ENCODE measurements around the gene DENND1A. TPM values are rescaled to one million over a fixed set of nuclear protein-coding genes. Genes with fewer than 3 reads are reported as not detected.
A peak's percentile ranks its signal among the peaks of the same experiment; 100 is the strongest.

Gene DENND1A
- total and polyA plus RNA-seq, 2 of the 13 experiments (the other 11 are each of a cell fraction or from before 2014, with no cell fraction given) = 14.8 to 30.1 TPM

DNA sequence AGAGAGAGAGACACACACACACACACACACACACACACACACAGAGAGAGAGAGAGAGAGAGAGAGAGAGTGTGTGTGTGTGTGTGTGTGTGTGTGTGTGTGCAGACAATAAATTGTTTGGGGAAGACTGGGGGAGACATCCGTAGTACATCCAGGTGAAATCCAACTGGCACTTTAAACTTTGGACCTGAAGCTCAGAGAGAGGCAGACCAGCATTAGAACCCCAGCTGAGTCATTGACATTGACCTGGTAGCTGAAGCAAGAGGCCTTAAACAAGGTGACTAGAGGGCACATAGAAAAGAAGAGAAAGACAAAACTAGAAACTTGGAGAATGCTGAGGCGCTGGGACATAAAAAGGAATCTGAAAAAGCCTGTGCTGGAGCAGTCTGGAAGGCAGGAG is 322.4 kb downstream of the DENND1A start (continued):
- TF ChIP-seq, protein P1, sequence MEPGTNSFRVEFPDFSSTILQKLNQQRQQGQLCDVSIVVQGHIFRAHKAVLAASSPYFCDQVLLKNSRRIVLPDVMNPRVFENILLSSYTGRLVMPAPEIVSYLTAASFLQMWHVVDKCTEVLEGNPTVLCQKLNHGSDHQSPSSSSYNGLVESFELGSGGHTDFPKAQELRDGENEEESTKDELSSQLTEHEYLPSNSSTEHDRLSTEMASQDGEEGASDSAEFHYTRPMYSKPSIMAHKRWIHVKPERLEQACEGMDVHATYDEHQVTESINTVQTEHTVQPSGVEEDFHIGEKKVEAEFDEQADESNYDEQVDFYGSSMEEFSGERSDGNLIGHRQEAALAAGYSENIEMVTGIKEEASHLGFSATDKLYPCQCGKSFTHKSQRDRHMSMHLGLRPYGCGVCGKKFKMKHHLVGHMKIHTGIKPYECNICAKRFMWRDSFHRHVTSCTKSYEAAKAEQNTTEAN (CRISPR knock-in tag; conservative IDR thresholded peaks at IDR 0.05) = 0 out of 2 replicates have a peak, but pooled peaks have one; percentile 32
- TF ChIP-seq ZNF7 (CRISPR knock-in tag; IDR thresholded peaks at IDR 0.05) = no peak
- TF ChIP-seq, protein P2, sequence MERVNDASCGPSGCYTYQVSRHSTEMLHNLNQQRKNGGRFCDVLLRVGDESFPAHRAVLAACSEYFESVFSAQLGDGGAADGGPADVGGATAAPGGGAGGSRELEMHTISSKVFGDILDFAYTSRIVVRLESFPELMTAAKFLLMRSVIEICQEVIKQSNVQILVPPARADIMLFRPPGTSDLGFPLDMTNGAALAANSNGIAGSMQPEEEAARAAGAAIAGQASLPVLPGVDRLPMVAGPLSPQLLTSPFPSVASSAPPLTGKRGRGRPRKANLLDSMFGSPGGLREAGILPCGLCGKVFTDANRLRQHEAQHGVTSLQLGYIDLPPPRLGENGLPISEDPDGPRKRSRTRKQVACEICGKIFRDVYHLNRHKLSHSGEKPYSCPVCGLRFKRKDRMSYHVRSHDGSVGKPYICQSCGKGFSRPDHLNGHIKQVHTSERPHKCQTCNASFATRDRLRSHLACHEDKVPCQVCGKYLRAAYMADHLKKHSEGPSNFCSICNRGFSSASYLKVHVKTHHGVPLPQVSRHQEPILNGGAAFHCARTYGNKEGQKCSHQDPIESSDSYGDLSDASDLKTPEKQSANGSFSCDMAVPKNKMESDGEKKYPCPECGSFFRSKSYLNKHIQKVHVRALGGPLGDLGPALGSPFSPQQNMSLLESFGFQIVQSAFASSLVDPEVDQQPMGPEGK (CRISPR knock-in tag; IDR thresholded peaks at IDR 0.05) = no peak
- no peak for TF ChIP-seq SOX6 (IDR thresholded peaks at IDR 0.05)
- peak; percentile 50 for TF ChIP-seq SOX6 (CRISPR knock-in tag; IDR thresholded peaks at IDR 0.05)
- TF ChIP-seq TBL1XR1 (IDR thresholded peaks at IDR 0.05; ENCODE audit: borderline replicate concordance, low read length, partially characterized antibody) = no peak
- TF ChIP-seq, protein P3, sequence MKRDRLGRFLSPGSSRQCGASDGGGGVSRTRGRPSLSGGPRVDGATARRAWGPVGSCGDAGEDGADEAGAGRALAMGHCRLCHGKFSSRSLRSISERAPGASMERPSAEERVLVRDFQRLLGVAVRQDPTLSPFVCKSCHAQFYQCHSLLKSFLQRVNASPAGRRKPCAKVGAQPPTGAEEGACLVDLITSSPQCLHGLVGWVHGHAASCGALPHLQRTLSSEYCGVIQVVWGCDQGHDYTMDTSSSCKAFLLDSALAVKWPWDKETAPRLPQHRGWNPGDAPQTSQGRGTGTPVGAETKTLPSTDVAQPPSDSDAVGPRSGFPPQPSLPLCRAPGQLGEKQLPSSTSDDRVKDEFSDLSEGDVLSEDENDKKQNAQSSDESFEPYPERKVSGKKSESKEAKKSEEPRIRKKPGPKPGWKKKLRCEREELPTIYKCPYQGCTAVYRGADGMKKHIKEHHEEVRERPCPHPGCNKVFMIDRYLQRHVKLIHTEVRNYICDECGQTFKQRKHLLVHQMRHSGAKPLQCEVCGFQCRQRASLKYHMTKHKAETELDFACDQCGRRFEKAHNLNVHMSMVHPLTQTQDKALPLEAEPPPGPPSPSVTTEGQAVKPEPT (CRISPR knock-in tag; IDR thresholded peaks at IDR 0.05; ENCODE audit: low read depth) = no peak
- TF ChIP-seq MIER3 (CRISPR knock-in tag; IDR thresholded peaks at IDR 0.05; ENCODE audit: borderline replicate concordance) = no peak
- TF ChIP-seq, protein P4, sequence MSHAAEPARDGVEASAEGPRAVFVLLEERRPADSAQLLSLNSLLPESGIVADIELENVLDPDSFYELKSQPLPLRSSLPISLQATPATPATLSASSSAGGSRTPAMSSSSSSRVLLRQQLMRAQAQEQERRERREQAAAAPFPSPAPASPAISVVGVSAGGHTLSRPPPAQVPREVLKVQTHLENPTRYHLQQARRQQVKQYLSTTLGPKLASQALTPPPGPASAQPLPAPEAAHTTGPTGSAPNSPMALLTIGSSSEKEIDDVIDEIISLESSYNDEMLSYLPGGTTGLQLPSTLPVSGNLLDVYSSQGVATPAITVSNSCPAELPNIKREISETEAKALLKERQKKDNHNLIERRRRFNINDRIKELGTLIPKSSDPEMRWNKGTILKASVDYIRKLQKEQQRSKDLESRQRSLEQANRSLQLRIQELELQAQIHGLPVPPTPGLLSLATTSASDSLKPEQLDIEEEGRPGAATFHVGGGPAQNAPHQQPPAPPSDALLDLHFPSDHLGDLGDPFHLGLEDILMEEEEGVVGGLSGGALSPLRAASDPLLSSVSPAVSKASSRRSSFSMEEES (CRISPR knock-in tag; IDR thresholded peaks at IDR 0.05) = no peak
- TF ChIP-seq, protein P5, sequence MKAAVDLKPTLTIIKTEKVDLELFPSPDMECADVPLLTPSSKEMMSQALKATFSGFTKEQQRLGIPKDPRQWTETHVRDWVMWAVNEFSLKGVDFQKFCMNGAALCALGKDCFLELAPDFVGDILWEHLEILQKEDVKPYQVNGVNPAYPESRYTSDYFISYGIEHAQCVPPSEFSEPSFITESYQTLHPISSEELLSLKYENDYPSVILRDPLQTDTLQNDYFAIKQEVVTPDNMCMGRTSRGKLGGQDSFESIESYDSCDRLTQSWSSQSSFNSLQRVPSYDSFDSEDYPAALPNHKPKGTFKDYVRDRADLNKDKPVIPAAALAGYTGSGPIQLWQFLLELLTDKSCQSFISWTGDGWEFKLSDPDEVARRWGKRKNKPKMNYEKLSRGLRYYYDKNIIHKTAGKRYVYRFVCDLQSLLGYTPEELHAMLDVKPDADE (CRISPR knock-in tag; IDR thresholded peaks at IDR 0.05) = no peak
- TF ChIP-seq, protein P6, sequence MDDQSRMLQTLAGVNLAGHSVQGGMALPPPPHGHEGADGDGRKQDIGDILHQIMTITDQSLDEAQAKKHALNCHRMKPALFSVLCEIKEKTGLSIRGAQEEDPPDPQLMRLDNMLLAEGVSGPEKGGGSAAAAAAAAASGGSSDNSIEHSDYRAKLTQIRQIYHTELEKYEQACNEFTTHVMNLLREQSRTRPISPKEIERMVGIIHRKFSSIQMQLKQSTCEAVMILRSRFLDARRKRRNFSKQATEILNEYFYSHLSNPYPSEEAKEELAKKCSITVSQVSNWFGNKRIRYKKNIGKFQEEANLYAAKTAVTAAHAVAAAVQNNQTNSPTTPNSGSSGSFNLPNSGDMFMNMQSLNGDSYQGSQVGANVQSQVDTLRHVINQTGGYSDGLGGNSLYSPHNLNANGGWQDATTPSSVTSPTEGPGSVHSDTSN (CRISPR knock-in tag; IDR thresholded peaks at IDR 0.05; ENCODE audit: borderline replicate concordance) = no peak
- TF ChIP-seq NCOR1 (IDR thresholded peaks at IDR 0.05; ENCODE audit: borderline replicate concordance, low read length) = peak; percentile 67; the same call in 1 of the 2 replicates
- no peak for TF ChIP-seq HOXA9 (CRISPR knock-in tag; IDR thresholded peaks at IDR 0.05; ENCODE audit: borderline replicate concordance)
- no peak for TF ChIP-seq TBX3 (IDR thresholded peaks at IDR 0.05; ENCODE audit: borderline replicate concordance)
- TF ChIP-seq HNF4A (CRISPR knock-in tag; IDR thresholded peaks at IDR 0.05) = peak; percentile 79
- TF ChIP-seq, protein P7, sequence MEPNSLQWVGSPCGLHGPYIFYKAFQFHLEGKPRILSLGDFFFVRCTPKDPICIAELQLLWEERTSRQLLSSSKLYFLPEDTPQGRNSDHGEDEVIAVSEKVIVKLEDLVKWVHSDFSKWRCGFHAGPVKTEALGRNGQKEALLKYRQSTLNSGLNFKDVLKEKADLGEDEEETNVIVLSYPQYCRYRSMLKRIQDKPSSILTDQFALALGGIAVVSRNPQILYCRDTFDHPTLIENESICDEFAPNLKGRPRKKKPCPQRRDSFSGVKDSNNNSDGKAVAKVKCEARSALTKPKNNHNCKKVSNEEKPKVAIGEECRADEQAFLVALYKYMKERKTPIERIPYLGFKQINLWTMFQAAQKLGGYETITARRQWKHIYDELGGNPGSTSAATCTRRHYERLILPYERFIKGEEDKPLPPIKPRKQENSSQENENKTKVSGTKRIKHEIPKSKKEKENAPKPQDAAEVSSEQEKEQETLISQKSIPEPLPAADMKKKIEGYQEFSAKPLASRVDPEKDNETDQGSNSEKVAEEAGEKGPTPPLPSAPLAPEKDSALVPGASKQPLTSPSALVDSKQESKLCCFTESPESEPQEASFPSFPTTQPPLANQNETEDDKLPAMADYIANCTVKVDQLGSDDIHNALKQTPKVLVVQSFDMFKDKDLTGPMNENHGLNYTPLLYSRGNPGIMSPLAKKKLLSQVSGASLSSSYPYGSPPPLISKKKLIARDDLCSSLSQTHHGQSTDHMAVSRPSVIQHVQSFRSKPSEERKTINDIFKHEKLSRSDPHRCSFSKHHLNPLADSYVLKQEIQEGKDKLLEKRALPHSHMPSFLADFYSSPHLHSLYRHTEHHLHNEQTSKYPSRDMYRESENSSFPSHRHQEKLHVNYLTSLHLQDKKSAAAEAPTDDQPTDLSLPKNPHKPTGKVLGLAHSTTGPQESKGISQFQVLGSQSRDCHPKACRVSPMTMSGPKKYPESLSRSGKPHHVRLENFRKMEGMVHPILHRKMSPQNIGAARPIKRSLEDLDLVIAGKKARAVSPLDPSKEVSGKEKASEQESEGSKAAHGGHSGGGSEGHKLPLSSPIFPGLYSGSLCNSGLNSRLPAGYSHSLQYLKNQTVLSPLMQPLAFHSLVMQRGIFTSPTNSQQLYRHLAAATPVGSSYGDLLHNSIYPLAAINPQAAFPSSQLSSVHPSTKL (CRISPR knock-in tag; IDR thresholded peaks at IDR 0.05) = peak; percentile 48
